HG03354 (cell line): Measurements from ENCODE around the gene SLC5A9.
"Not testable (repeated sequence)": the region's sequence is repeated elsewhere in the genome, so short reads cannot be mapped to it uniquely, and the experiment has no call there.

Source experiments
- ATAC-seq: cut with Tn5 transposase; IDR thresholded peaks from one replicate; pipeline ENCODE4 v1.9.1; 2021; ENCODE audit warnings: mild to moderate bottlenecking; ENCODE audit not compliant: unreplicated experiment, poor library complexity, severe bottlenecking

SLC5A9 gene

DNA sequence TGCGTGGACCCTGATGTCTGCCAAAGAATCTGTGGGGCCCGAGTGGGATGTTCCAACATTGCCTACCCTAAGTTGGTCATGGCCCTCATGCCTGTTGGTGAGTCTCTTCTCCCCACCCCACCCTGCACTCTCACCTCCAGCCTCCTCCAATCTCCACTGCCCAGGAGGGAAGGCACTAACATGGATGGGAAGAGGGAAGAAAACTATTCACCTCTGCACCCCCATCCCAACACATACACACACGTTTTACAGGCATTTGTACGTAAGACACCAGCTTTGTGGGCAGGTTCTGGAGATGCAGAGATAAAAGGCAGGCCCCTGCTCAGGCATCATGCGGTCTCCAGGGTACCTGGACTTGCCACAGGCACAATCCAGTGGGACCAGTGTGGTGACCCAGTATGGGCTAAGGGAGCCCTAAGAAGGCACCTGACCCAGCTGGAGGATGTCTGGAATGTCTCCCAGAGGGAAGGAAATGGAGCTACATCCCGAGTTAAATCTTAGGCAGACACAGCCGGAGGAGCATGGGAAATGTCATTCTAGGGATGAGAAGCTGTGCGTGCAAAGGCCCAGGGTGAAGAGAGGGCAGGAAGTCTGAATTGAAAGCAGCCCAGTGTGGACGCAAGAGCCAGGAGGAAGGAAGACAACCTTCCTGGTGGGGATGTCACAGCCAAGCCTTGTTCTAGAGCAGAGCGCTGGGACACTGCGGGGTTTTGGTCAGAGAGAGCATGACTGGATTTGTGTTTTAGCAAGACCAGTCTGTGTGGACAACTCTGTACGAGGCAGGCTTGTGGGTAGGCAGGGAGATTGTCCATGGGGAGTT is 11.4 kb downstream of the SLC5A9 start:
- ATAC-seq, result no peak

DNA sequence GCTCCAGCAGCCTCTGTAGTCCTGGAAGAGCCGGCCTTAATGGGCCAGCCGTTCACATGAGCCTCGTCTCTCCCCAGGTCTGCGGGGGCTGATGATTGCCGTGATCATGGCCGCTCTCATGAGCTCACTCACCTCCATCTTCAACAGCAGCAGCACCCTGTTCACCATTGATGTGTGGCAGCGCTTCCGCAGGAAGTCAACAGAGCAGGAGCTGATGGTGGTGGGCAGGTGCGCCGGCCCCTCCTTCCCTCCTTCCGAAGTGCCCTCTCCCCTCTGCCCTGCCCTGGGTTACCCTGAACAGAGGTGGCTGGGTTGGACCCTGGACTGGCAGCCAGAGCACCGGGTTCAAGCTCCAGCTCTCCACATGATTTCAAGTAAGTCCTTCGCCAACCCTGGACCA is 13.1 kb downstream of the SLC5A9 start:
- ATAC-seq, result no peak

DNA sequence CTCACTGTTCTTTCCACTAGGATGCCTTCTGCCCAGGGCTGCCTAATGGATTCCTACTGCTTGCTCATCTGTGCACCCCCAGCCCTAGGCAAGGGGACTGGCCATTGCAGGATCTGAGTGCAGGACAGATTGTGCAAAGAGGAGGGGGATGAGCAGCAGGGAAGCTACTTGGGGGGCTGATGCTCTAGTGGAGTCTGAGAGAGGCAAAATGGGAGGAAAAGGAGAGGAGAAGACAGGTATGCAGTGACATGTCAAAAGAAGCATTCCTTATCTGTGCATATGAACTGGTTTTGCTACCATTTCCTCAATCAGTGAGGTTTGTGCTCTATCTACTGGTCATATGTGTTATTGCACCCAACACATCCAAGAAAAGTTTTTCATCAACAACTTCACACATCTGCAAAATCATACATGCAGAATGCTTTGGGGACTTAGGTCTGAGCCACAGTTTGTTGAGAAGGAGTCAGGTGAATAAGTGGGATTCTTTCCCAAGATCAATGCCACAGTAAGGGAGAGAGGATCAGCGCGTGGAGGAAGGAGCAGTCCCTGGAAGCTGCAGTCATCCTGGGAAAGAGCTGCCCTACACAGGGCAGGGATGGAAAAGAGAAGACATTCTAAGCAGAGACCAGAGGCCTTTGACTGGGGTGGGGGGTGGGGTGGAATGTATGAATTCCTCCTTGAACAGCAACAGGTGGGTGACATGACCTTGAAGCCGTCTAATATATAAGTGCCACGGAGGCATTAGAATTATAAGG is 14.4 kb downstream of the SLC5A9 start:
- ATAC-seq, result peak; percentile 85

DNA sequence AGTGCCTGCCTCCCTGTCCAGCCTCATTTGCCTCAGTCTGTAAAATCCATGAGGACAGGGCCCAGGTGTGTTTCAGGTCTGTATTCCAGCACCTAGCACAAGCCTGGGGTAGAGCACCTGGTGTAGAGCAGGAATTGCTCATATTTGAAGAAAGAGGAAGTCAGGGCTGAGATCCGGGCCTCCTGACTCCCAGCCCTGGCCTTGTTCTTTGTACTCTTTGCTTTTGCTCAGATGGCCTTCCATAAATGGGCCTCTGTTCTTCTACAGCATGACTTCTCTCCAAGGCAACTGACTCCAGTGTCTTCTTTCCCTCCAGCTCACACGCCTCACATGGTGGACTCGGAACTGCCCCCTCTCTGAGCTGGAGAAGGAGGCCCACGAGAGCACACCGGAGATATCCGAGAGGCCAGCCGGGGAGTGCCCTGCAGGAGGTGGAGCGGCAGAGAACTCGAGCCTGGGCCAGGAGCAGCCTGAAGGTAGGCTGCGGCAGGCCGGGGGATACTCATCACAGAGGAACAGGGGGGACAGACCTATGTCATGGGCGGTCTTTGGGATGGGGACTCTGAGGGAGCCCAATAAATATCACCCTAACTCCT is 19.7 kb downstream of the SLC5A9 start:
- ATAC-seq, result no peak

DNA sequence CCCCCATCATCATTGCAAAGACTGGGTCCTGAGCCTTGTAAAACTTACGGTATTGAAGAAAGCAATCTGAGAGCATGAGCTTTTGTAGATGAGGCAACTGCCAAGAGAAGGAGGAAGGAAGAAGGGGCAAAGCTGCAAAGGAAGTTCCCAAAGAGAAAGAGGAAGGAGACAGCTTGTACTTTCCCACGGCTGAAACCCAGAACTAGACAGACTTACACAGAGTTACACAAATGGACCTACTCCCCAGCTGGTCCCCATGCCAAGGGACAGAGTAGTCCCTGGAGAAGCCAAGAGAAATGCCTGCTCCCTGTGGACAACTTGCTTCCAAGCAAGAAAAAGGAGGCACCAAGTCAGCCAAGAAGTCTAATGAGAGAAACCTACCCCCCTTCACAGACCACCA is 22.6 kb downstream of the SLC5A9 start:
- no peak for ATAC-seq

DNA sequence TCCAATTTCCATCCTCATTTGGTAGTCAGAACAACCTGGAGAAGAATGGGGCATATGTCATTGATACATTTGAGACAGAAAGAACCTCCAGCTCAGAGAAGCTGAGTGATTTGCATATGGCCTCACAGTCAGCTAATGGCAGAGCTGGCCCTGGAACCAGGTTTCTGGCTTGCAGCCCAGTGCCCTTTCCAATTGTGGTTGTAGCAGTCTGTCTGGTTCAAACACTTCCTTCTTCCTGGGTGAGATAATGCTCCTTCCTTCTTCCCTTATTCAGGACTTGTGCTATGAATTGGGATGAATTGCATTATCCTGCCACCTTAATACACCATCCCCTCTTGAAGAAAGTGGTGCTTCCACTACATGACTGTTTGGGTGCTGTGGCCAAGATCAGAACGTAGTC is 24.2 kb downstream of the SLC5A9 start:
- no peak for ATAC-seq

DNA sequence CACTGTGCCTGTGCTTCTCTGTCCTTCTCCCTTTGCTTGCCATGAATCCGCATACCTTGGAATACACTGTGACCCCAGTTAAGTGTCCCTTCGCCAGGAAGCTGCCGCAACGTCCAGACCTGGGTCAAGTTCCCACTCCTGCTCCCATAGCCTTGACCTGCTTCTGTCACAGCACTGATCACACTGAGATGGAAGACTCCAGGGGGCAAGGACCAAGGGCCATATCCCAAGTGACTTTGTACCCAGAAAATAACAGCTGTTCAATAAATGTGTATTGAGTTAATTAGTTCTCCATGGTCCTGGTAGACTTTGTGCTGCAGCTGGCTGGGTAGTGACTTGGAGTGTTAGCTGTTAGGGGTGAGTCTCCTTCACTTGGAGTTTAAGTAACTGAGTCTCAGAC is 25.8 kb downstream of the SLC5A9 start:
- ATAC-seq, result no peak

DNA sequence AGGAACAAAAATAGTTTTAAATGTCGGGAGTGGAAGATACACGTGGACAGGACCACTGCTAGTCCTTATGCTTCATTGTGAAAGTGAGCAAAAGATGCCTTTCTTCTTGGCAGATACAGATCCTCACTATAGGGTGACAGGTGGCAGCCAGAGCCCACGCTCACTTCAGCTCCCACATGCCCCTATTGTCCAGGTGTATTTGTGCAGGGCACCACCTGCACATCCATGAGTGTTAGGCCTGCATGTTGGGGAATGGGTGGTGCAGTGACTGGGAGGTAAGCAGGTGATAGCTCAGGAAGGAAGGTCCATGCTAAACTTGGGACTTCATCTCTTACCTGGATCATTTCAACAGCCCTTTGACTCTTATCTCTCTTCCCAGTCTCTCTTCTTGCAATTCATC is 27.4 kb downstream of the SLC5A9 start:
- no peak for ATAC-seq

DNA sequence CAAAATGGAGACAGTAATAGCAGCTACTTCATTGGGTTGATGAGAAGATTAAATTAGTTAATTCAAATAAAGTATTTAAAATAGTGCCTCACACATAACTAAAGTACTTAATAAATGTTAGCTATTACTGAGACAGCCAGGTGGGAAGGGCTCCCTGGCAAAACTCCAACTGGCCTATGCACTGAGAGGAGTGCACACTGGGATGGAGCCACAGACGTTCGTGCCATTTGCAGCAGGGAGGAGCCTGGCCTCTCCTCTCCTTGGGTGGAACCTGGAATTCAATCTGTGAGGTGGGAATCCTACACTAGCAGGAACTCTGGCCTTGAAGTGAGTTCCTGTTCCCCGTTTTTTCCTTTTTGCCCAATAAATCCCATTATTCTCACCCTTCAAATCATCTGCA is 28.1 kb downstream of the SLC5A9 start:
- ATAC-seq, result no peak

DNA sequence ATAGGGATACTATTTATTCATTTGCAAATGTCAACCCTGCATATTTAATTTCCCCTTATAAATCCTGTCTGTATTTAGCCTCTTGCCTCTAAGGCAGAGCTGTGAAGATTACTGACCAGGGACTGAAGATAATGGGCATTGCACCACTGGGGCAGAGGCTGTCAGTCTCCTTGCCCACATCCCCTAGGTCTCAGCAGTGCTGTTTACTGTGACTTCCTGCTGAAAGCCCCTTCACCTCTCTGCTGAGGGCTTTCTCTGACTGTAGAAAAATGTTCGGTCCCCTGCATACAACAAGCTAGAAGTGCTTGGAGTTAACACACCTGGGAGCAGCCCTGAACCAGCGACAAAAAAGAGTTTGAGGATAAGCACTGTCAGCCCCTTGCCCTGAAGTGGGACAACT is 28.8 kb downstream of the SLC5A9 start:
- ATAC-seq, result no peak

DNA sequence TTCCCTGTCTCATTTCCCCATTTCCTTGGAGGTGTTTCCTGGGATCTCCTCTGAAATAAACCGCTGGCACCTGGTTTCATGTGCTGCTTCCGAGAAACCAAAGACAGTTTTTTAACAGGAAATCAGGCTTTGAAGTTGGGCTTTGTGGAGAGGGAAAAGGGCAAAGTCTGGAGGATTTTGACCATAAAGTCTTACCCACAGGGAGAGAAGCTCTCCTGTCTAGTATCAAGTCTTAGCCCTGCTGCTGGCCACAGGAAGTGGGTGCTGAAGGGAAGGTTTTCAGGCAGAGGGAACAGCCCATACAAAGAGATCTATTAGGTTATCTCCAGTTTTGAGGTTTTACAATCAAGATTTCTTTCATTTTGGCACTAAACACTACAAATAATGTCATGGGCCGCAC is 29.3 kb downstream of the SLC5A9 start:
- no peak for ATAC-seq

DNA sequence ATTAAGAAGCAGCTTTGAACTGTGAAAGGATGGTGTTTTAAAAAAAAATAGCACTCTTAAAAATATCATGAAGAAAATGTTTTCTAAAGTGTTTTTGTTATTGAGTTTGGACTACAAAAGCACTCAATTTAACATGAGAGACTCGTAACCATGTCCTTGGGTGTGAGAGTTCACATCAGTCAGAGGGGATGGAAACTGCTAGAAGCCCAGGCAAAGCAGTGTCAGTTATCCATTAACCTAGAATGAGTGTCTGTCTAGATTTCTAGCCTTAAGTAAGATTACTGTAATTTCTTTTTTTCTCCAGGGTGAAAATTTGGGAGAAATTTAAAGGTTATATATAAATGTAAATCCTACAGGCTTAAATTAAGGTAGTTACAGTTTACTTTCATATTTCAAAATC is 31.7 kb downstream of the SLC5A9 start:
- ATAC-seq, result no peak

DNA sequence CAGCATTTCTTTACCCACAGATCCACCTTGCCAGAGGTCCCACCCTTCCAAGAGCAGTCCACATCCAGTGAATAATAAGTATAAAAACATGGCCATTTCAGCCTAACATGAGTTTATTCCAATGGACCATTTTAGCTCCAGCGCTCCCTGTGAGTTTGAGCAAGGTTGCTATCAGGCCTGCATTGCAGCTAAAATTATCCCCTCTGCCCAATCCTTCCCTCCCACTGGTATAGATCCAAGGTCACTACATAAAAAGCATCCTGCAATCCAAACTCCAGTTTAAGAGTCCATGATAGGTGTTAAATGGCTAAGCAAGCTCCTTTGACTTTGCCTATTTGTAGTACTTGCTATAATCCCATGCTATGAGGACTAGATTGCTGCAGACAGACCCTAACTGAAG is 35.6 kb downstream of the SLC5A9 start:
- no peak for ATAC-seq

DNA sequence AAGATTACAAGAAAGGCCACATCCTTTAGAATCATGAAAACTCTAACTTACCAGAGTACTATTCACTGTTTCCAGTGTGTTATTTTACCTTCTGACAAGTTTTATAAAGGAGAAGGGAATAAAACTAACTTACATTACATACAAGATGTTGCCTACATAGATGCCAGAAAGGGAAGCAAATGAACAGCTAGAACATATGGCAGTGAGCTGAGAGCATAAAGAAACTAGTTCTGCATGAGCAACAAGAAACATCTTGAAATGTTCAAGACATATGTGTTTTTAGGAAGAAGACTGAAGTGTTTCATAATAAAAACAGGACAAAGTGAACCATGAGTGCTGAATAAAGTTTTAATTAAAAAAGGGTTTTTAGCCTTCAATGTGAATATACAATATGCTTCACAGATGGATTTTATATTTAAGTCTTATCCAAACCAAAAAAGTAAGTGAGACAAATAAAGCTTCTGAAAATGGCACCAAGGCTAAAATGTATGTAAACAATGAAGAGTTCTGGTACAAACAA is 39.4 kb downstream of the SLC5A9 start:
- ATAC-seq, result no peak

DNA sequence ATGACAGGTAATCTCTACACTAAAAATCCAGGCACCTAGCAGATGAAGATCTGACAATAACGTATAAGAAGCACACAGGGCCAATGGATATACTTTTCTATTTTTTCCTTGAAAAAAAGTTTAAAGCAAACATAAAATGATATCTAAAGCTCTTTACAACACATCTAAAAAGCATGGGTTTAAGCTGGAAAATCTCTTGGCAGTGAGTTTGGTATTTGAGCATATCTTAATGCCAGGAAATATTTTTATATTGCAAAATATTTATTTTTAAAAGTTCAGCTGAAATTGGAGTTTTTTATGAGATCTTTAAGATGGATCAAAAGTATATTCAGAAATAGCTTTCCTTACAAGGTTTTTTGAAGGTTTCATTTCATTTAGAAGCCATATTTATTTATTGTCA is 40.5 kb downstream of the SLC5A9 start:
- no peak for ATAC-seq

DNA sequence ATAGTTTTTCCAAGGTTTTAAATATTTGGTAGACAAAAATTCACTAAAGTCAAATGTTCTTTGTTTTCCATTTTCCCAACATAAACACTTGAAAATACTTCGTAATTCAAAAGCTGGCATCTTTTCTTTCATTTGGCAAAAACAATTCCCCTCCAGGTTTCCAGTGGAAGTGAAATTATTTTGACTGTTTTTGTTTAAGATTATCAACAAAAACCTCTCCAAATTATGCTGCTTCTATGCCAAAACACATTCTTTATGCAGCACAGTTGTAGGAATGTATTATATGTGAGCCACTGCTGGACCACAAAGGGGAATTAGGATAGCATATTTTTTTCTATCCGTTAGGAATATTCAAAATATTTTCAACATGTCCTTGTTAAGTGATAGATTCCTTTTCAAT is 44.1 kb downstream of the SLC5A9 start:
- no peak for ATAC-seq

DNA sequence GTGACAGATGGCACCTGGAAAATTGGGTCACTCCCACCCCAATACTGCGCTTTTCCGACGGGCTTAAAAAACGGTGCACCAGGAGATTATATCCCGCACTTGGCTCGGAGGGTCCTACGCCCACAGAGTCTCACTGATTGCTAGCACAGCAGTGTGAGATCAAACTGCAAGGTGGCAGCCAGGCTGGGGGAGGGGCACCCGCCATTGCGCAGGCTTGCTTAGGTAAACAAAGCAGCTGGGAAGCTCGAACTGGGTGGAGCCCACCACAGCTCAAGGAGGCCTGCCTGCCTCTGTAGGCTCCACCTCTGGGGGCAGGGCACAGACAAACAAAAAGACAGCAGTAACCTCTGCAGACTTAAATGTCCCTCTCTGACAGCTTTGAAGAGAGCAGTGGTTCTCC is 54.9 kb downstream of the SLC5A9 start:
- ATAC-seq, result not testable (repeated sequence)

DNA sequence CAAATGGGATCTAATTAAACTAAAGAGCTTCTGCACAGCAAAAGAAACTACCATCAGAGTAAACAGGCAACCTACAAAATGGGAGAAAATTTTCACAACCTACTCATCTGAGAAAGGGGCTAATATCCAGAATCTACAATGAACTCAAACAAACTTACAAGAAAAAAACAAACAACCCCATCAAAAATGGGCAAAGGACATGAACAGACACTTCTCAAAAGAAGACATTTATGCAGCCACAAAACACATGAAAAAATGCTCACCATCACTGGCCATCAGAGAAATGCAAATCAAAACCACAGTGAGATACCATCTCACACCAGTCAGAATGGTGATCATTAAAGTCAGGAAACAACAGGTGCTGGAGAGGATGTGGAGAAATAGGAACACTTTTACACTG is 59.8 kb downstream of the SLC5A9 start:
- ATAC-seq, result not testable (repeated sequence)

DNA sequence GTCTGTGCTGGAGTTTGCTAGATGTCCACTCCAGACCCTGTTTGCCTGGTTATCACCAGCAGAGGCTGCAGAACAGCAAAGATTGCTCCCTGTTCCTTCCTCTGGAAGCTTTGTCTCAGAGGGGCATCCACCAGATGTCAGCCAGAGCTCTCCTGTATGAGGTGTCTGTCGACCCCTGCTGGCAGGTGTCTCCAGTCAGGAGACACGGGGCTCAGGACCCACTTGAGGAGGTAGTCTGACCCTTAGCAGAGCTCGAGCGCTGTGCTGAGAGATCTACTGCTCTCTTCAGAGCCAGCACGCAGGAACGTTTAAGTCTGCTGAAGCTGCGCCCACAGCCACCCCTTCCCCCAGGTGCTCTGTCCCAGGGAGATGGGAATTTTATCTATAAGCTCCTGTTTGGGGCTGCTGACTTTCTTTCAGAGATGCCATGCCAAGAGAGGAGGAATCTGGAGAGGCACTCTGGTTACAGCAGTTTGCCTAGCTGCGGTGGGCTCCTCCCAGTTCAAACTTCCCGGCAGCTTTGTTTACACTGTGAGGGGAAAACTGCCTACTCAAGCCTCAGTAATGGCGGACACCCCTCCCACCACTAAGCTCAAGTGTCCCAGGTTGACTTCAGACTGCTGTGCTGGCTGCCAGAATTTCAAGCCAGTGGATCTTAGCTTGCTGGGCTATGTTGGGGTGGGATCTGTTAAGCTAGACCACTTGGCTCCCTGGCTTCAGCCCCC is 62.3 kb downstream of the SLC5A9 start:
- ATAC-seq, result not testable (repeated sequence)

DNA sequence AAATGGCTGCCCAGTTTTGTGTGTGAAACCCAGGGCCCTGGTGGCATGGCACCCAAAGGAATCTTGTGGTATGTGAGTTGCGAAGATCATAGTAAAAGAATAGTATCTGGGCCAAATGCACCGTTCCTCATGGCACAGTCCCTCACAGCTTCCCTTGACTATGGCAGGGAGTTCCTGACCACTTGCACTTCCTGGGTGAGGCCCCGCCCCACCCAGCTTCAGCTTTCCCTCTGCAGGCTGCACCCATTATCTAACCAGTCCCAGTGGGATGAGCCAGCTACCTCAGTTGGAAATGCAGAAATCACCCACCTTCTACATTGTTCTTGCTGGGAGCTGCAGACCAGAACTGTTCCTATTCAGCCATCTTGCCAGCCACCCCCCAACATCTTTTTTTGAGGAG is 63.0 kb downstream of the SLC5A9 start:
- no peak for ATAC-seq
